SJCRH30 (cell line): ENCODE data around the gene CD209. TPM values are rescaled to one million over a fixed set of nuclear protein-coding genes. Genes with fewer than 3 reads are reported as not detected.

ENCODE experiments used
- DNase-seq, 2 experiments: peaks; one replicate each; pipeline ENCODE4 v3.0.0-alpha.2; 2015 to 2020
- H3K27ac ChIP-seq: fragments of 250-450 bp; sonication (Bioruptor Pico); 2 replicates; pipeline ENCODE4 v1.5.1; 2020; ENCODE audit warnings: mild to moderate bottlenecking, moderate library complexity
- H3K27me3 ChIP-seq: fragments of 250-450 bp; sonication (Bioruptor Pico); 2 replicates; pipeline ENCODE4 v1.5.1; 2020; ENCODE audit warnings: mild to moderate bottlenecking, moderate library complexity
- H3K36me3 ChIP-seq: fragments of 250-450 bp; sonication (Bioruptor Pico); 2 replicates; pipeline ENCODE4 v1.5.1; 2020; ENCODE audit warnings: mild to moderate bottlenecking, moderate library complexity
- H3K4me1 ChIP-seq: fragments of 250-450 bp; sonication (Bioruptor Pico); 2 replicates; pipeline ENCODE4 v1.5.1; 2020; ENCODE audit warnings: mild to moderate bottlenecking, moderate library complexity
- H3K4me3 ChIP-seq: fragments of 250-450 bp; sonication (Bioruptor Pico); 2 replicates; pipeline ENCODE4 v1.5.1; 2020; ENCODE audit warnings: mild to moderate bottlenecking, moderate library complexity
- H3K9me3 ChIP-seq: fragments of 250-450 bp; sonication (Bioruptor Pico); replicated peaks from 2 replicates; pipeline ENCODE4 v1.5.1; 2020; ENCODE audit warnings: mild to moderate bottlenecking, moderate library complexity
- total RNA-seq: library from RNA; depleted of rRNA; stranded (reverse); fragments of >200 nt; shearing (Covaris generic); gene quantifications from 2 replicates; pipeline ENCODE4 v1.2.3, GENCODE V29; 2014; rRNA removed

The CD209 gene
- total RNA-seq, 1 experiment from 2014 or later: not detected

DNA sequence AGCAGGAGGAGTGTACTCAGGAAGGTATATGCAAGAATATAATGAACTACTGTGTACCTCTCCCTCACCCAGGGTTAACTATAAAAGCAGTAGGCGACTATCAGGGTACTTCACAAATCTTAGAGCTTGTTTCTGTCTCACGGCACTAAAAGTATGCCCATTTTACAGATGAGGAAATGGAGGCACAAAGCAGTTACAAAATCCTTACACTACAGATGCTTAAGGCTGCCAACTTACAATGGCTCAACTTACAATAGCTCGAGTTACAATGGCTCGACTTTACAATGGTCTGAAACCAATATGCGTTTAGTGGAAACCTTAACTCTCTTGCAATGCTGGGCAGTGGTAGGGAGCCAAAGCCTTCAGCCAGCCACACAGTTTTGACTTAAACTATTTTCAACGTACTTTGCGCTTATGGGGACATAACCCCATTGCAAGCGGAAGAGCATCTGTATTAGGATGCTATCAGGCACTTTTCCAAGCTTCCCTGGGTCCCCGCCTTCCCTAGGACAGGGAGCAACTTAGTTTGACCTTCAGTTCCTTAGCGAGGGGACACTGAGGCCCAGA, 49.5 kb downstream of the CD209 start:
- no peaks in the 10 kb centered on the region for H3K9me3 ChIP-seq
- no peak overlapping the region for H3K4me3 ChIP-seq
- no peak overlapping the region for H3K27ac ChIP-seq
- no peak for DNase-seq
- no peaks in the 10 kb centered on the region for H3K36me3 ChIP-seq
- no peaks in the 10 kb centered on the region for H3K27me3 ChIP-seq
- H3K4me1 ChIP-seq: no peaks in the 10 kb centered on the region

DNA sequence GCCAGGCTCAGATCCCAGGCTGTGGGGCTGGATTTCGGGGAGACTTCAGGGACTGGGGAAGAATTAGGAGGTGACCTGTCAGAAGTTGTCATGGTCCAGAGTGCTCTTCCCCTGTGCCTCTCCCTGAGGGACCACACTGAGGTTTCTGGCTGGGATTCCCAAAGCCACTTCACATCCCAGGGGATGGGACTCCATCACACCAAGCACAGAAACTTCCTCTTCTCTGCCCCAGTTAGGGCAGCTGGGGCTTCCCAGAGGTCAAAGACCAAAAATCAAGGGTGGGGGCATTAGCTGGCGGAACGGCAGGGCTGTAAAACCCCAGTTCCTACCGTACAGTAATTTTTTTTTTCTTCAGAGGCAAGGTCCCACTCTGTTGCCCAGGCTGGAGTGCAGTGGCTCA, 52.8 kb downstream of the CD209 start:
- no peak overlapping the region for H3K4me3 ChIP-seq
- H3K27me3 ChIP-seq: no peaks in the 10 kb centered on the region
- H3K9me3 ChIP-seq: no peaks in the 10 kb centered on the region
- no peak overlapping the region for H3K27ac ChIP-seq
- no peaks in the 10 kb centered on the region for H3K4me1 ChIP-seq
- no peak for DNase-seq
- no peaks in the 10 kb centered on the region for H3K36me3 ChIP-seq

DNA sequence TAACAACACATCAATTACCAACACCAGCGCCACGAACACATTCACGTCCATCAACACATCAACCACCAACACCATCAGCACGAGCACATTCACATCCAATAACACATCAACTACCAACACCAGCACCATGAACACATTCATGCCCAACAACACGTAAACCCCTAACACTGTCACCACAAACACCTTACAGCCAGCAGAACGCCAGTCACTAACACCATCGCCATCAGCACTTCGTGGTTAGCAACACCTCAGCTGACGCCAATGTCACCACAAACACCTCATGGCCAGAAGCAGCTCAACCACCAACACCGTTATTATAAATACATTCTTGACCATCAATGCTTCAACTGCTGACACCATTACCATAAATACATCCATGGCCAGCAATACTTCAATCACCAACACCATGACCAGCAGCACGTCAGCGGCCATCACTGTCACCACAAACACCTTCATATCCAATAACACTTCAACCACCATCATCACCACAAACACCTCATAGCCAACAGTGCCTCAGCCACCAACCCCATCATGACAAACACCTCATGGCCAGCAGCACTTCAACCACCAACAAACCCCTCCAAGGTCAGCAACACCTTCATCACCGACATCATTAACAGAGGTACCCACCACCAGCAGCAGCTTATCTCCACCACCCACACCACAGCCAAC, 54.8 kb downstream of the CD209 start:
- H3K27ac ChIP-seq: no peak overlapping the region
- no peaks in the 10 kb centered on the region for H3K36me3 ChIP-seq
- no peaks in the 10 kb centered on the region for H3K4me1 ChIP-seq
- DNase-seq: no peak
- H3K9me3 ChIP-seq: no peaks in the 10 kb centered on the region
- H3K27me3 ChIP-seq: no peaks in the 10 kb centered on the region
- H3K4me3 ChIP-seq: no peak overlapping the region

DNA sequence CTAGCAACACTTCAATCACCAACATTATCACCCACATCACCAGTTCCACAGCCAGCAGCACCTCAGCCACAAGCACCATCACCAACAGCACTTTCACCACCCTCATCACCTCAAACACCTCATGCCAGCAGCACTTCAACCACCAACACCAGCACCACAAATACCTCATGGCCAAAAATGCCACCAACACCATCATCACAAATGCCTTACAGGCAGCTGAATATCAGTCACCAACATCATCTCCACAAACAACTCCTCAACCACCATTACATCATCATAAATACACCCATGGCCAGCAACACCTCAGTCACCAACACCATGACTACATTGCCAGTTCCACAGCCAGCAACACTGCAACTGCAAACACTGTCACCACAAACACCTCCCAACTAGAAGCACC, 55.8 kb downstream of the CD209 start:
- no peak for DNase-seq
- Histone ChIP-seq H3K9me3 (no peaks in the 10 kb centered on the region), H3K4me3 (no peak overlapping the region), H3K36me3 (no peaks in the 10 kb centered on the region), H3K4me1 (no peaks in the 10 kb centered on the region), H3K27me3 (no peaks in the 10 kb centered on the region), H3K27ac (no peak overlapping the region)

DNA sequence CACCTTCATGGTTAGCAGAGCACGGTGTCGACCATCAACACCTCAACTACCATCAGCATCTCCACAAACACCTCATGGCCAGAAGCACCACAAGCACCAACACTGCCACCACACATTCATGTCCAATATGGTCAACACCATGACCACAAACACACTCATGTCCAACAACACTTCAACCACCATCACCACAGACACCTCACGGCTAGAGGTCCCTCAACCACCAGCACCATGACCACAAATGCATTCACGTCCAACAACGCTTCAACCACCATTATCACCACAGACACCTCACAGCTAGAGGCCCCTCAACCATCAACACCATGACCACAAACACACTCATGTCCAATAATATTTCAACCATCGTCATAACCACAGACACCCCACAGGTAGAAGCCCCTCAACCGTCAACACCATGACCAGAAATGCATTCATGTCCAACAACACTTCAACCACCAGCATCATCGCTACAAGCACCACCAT, 56.5 kb downstream of the CD209 start:
- H3K9me3 ChIP-seq: no peaks in the 10 kb centered on the region
- H3K27me3 ChIP-seq: no peaks in the 10 kb centered on the region
- DNase-seq: no peak
- no peaks in the 10 kb centered on the region for H3K36me3 ChIP-seq
- no peaks in the 10 kb centered on the region for H3K4me1 ChIP-seq
- H3K27ac ChIP-seq: no peak overlapping the region
- no peak overlapping the region for H3K4me3 ChIP-seq

Other genes starting within 250 kb of the CD209 start
- 28.8 and 33.8 TPM in 2 replicates for gene ZNF358, start 231.4 kb downstream of the CD209 start, total RNA-seq
- gene MCOLN1, start 224.9 kb downstream of the CD209 start, total RNA-seq: 3.8 and 5.8 TPM in 2 replicates
- gene PNPLA6, start 211.8 kb downstream of the CD209 start, total RNA-seq: 14.2 and 17.3 TPM in 2 replicates
- 0.04 and 0.10 TPM in 2 replicates for gene CAMSAP3, start 151.7 kb downstream of the CD209 start, total RNA-seq
- gene XAB2, start 118.0 kb downstream of the CD209 start, total RNA-seq: 29.5 and 33.0 TPM in 2 replicates
- 51.0 and 62.1 TPM in 2 replicates for gene PET100, start 117.7 kb downstream of the CD209 start, total RNA-seq
- not detected in 2 replicates for gene PCP2, start 113.8 kb downstream of the CD209 start, total RNA-seq
- gene STXBP2, start 110.4 kb downstream of the CD209 start, total RNA-seq: 0.15 TPM in 1 of 2 replicates, not detected in the other
- gene RETN, start 78.5 kb downstream of the CD209 start, total RNA-seq: not detected in 2 replicates
- not detected in 2 replicates for gene MCEMP1, start 70.4 kb downstream of the CD209 start, total RNA-seq
- gene TRAPPC5, start 66.7 kb downstream of the CD209 start, total RNA-seq: 18.5 and 25.1 TPM in 2 replicates
- gene FCER2, start 45.4 kb downstream of the CD209 start, total RNA-seq: not detected in 2 replicates
- gene CLEC4G, start 15.4 kb downstream of the CD209 start, total RNA-seq: not detected in 2 replicates
- gene CLEC4M, start 15.7 kb upstream of the CD209 start, total RNA-seq: not detected in 2 replicates
- gene EVI5L, start 82.7 kb upstream of the CD209 start, total RNA-seq: 5.5 and 6.0 TPM in 2 replicates
- gene PRR36, start 126.9 kb upstream of the CD209 start, total RNA-seq: not detected in 2 replicates
- gene LRRC8E, start 141.0 kb upstream of the CD209 start, total RNA-seq: 0.04 and 0.15 TPM in 2 replicates
- gene MAP2K7, start 156.3 kb upstream of the CD209 start, total RNA-seq: 12.9 and 13.6 TPM in 2 replicates
- not detected in 2 replicates for gene TGFBR3L, start 167.3 kb upstream of the CD209 start, total RNA-seq
- gene SNAPC2, start 172.8 kb upstream of the CD209 start, total RNA-seq: 15.8 and 17.4 TPM in 2 replicates
- gene CTXN1, start 178.6 kb upstream of the CD209 start, total RNA-seq: 1.0 TPM in 2 replicates
- 49.5 and 55.2 TPM in 2 replicates for gene TIMM44, start 196.1 kb upstream of the CD209 start, total RNA-seq